Vagina (tissue), 2 donors: ENCODE data around the gene SPRY1. TPM values are rescaled to one million over a fixed set of nuclear protein-coding genes. Genes with fewer than 3 reads are reported as not detected.

ENCODE experiments used
- DNase-seq, 2 donors: peaks; one replicate each; pipeline ENCODE4 v3.0.0-alpha.2; 2017; ENCODE audit errors: extremely low spot score in 2 of 2
- H3K27ac ChIP-seq: fragments of 200-600 bp; sonication (generic); one replicate; pipeline ENCODE4 v1.5.1; 2019
- H3K27me3 ChIP-seq: fragments of 200-600 bp; sonication (generic); one replicate; pipeline ENCODE4 v1.5.1; 2019
- H3K36me3 ChIP-seq, 2 donors: fragments of 200-600 bp; sonication (generic); one replicate each; pipeline ENCODE4 v1.5.1; 2017 to 2019
- H3K4me1 ChIP-seq: fragments of 200-600 bp; sonication (generic); one replicate; pipeline ENCODE4 v1.5.1; 2019
- H3K4me3 ChIP-seq, 2 donors: fragments of 200-600 bp; sonication (generic); 1 replicate in 1 of 2; 2 replicates in 1 of 2; pipeline ENCODE4 v1.5.1; 2016 to 2019
- H3K9me3 ChIP-seq: fragments of 200-600 bp; sonication (generic); one replicate; pipeline ENCODE4 v1.5.1; 2019
- POLR2A ChIP-seq, 2 donors: fragments of 450-650 bp; IDR thresholded peaks; one replicate each; pipeline ENCODE4 v1.6.1; 2017; ENCODE audit warnings: antibody characterized with exemption in 2 of 2, mild to moderate bottlenecking in 2 of 2, moderate library complexity in 2 of 2
- POLR2AphosphoS5 ChIP-seq, 2 donors: sonication (generic); formaldehyde crosslinking; IDR thresholded peaks; one replicate each; pipeline ENCODE4 v1.9.0; 2017; ENCODE audit warnings: antibody characterized with exemption in 2 of 2, mild to moderate bottlenecking in 2 of 2, low read depth in 1 of 2; ENCODE audit not compliant: insufficient read depth in 1 of 2
- intact Hi-C: fragments of 100-400 bp; cut with DNase I; formaldehyde crosslinking; loops from one replicate; pipeline ENCODE4 v1.15.1; 2023
- total RNA-seq: library from RNA; depleted of rRNA; stranded (reverse); fragments of >200 nt; gene quantifications from one replicate; pipeline ENCODE4 v1.2.3, GENCODE V29; 2016
- TF ChIP-seq, protein P1 (sequence below), 3 experiments: fragments of 450-650 bp in 2 of 3; fragments of 200-600 bp in 1 of 3; sonication (generic) in 1 of 3; IDR thresholded peaks; one replicate each; pipeline ENCODE4 v1.5.1; 2017 to 2019; ENCODE audit warnings: antibody characterized with exemption in 3 of 3, mild to moderate bottlenecking in 2 of 3, moderate library complexity in 2 of 3

The SPRY1 gene
- total RNA-seq, 1 donor from 2014 or later: 185 TPM

DNA sequence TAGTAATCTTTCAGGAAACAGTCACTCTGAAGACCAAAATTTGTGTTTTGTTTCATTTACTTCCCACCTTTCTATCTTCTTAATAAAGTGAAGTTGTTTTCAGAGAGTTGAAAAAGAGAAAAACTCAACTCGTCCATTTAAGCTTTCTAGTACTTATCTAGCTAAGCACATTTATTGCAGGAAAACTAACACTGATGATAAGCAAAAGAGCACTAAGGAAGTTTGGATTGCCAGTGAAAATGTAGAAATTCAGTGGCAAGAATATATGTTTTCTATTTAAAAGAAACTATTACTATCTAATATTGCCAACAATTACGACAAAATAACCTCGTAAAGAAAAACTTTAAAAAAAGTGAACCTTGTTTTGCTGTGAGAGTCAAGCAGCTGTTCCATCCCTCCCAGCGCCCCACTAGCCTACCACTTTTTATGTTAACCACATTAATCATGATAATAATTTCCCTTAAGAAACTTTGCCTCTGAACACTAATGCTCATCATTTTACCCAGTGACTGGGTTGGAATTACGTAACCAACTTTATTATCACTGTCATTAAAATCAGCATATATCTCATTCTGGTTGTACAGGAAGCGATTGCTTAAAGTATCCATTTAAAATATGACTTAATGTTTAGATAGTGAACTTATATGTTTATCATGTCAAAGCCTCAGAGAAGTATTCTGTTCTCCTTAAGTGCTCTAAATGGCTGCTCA, 24.8 kb downstream of the SPRY1 start:
- Histone ChIP-seq H3K27me3 (no peaks in the 10 kb centered on the region), H3K4me3 (no peak overlapping the region), H3K9me3 (no peaks in the 10 kb centered on the region), H3K4me1 (no peaks in the 10 kb centered on the region), H3K27ac (no peak overlapping the region), H3K36me3 (no peaks in the 10 kb centered on the region)
- no peak for DNase-seq
- TF ChIP-seq, protein P1, sequence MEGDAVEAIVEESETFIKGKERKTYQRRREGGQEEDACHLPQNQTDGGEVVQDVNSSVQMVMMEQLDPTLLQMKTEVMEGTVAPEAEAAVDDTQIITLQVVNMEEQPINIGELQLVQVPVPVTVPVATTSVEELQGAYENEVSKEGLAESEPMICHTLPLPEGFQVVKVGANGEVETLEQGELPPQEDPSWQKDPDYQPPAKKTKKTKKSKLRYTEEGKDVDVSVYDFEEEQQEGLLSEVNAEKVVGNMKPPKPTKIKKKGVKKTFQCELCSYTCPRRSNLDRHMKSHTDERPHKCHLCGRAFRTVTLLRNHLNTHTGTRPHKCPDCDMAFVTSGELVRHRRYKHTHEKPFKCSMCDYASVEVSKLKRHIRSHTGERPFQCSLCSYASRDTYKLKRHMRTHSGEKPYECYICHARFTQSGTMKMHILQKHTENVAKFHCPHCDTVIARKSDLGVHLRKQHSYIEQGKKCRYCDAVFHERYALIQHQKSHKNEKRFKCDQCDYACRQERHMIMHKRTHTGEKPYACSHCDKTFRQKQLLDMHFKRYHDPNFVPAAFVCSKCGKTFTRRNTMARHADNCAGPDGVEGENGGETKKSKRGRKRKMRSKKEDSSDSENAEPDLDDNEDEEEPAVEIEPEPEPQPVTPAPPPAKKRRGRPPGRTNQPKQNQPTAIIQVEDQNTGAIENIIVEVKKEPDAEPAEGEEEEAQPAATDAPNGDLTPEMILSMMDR (IDR thresholded peaks at IDR 0.05): no peak
- TF ChIP-seq POLR2AphosphoS5 (IDR thresholded peaks at IDR 0.05; ENCODE audit: insufficient read depth in 1 of 2, low read depth in 1 of 2) (no peak), POLR2A (IDR thresholded peaks at IDR 0.05) (no peak)
- intact Hi-C loops: no loop called here

DNA sequence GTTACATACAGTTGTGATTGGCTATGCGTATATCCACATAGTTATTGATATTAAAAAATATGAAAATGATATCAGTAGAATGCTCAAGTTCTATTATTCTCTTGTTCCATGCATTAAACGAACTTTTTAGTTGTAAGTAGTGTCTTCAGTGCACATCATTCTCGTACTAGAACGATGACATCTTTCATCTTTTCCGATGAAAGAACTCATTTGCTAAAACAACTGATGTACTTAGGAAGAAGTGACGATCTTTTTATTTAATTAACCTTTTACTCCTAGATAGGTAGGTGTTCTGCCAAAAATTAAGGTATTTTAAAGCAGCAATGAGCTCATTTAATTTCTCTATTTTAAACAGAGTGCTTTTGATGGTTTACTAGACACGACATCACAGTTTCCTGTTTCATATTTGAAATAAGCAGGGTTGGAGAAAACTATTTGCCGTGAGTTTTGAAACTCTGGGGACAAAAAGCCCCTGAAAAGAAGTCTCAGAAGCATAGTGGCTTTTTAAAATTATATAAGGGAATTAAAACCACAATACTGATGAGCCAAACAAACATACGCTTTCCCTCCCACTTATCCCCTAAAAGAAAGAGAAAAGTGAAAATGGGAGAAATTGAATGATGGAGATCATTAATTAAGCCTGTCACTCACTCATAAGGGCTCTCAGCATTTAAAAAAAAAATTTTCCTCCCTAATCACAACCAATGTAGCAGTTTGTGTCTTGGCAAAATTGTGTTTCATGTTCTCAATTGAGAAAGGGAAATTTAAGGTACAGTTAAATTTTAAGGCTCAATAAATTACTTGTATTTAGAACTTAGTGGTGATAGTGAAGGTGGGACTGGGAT, 25.6 kb downstream of the SPRY1 start:
- Histone ChIP-seq H3K9me3 (no peaks in the 10 kb centered on the region), H3K27me3 (no peaks in the 10 kb centered on the region), H3K36me3 (no peaks in the 10 kb centered on the region), H3K27ac (no peak overlapping the region), H3K4me3 (no peak overlapping the region), H3K4me1 (no peaks in the 10 kb centered on the region)
- intact Hi-C loops: no loop called here
- no peak for DNase-seq
- TF ChIP-seq, protein P1 (IDR thresholded peaks at IDR 0.05): no peak
- TF ChIP-seq POLR2AphosphoS5 (IDR thresholded peaks at IDR 0.05; ENCODE audit: insufficient read depth in 1 of 2, low read depth in 1 of 2) (no peak), POLR2A (IDR thresholded peaks at IDR 0.05) (no peak)

DNA sequence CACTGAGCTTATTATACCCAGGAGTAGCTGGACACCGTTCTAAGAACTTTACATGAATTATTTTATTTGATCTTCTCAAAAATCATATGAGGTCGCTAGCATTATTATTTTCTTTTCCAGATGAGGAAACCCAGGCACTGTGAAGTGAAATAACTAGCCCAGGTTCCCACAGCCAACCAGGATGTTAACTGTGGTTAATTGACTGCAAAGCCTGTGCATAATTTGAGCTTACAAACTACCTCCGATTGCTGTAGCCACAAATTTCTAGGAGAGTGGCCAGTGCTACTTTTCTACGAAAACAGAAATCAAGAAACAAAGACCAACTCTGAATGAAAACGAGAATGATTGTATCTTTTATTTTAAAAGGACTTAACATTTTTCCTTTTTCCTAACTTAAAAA, 27.2 kb downstream of the SPRY1 start:
- intact Hi-C loops: no loop called here
- no peak overlapping the region for H3K27ac ChIP-seq
- no peak for DNase-seq
- H3K36me3 ChIP-seq: no peaks in the 10 kb centered on the region
- H3K27me3 ChIP-seq: no peaks in the 10 kb centered on the region
- no peak overlapping the region for H3K4me3 ChIP-seq
- TF ChIP-seq POLR2AphosphoS5 (IDR thresholded peaks at IDR 0.05; ENCODE audit: insufficient read depth in 1 of 2, low read depth in 1 of 2): no peak
- TF ChIP-seq, protein P1 (IDR thresholded peaks at IDR 0.05): no peak
- TF ChIP-seq POLR2A (IDR thresholded peaks at IDR 0.05): no peak
- H3K9me3 ChIP-seq: no peaks in the 10 kb centered on the region
- no peaks in the 10 kb centered on the region for H3K4me1 ChIP-seq

DNA sequence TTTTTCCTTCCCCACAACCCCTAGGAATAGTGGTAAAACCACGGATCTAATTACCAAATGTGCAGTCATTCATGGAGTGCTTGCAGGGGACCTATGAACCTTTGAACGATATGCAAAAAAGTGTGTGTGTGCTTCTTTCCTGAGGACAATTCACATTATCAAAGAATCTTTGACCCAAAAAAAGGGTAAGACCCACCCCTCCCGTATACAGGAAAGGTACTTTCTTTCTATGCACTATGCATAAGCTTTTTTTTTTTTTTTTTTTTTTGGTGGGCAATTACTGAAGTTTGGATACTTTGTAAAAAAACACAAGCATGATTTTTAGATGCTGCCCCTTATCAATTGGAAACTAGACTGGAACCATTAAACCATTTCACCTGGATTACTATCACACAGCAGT, 31.4 kb downstream of the SPRY1 start:
- H3K9me3 ChIP-seq: no peaks in the 10 kb centered on the region
- no peaks in the 10 kb centered on the region for H3K36me3 ChIP-seq
- no peak overlapping the region for H3K27ac ChIP-seq
- no peak overlapping the region for H3K4me3 ChIP-seq
- intact Hi-C loops: no loop called here
- no peak for TF ChIP-seq POLR2A (IDR thresholded peaks at IDR 0.05)
- TF ChIP-seq POLR2AphosphoS5 (IDR thresholded peaks at IDR 0.05; ENCODE audit: insufficient read depth in 1 of 2, low read depth in 1 of 2): no peak
- TF ChIP-seq, protein P1 (IDR thresholded peaks at IDR 0.05): no peak
- H3K27me3 ChIP-seq: no peaks in the 10 kb centered on the region
- no peak for DNase-seq
- no peaks in the 10 kb centered on the region for H3K4me1 ChIP-seq

DNA sequence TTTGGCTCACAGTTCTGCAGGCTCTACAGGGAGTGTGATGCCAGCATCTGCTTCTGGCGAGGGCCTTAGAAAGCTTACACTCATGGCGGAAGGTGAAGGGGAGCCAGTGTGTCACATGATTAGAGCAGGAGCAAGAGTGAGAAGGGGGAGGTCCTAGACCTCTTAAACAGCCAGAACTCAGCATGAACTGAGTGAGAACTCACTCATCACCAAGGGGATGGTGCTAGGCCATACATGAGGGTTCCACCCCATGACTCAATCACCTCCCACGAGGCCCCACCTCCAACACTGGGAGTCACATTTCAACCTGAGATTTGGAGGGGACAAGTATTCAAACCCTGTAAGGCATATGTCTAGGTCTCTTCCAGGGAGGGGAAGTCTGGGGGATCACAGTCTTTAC, 33.4 kb downstream of the SPRY1 start:
- H3K36me3 ChIP-seq: no peaks in the 10 kb centered on the region
- intact Hi-C loops: no loop called here
- H3K27me3 ChIP-seq: no peaks in the 10 kb centered on the region
- TF ChIP-seq POLR2AphosphoS5 (IDR thresholded peaks at IDR 0.05; ENCODE audit: insufficient read depth in 1 of 2, low read depth in 1 of 2) (no peak), POLR2A (IDR thresholded peaks at IDR 0.05) (no peak)
- TF ChIP-seq, protein P1 (IDR thresholded peaks at IDR 0.05): no peak
- H3K4me1 ChIP-seq: no peaks in the 10 kb centered on the region
- no peak overlapping the region for H3K27ac ChIP-seq
- no peaks in the 10 kb centered on the region for H3K9me3 ChIP-seq
- no peak for DNase-seq
- H3K4me3 ChIP-seq: no peak overlapping the region
